H9 (cell line): ENCODE data around the gene COX5B. TPM values are rescaled to one million over a fixed set of nuclear protein-coding genes. Genes with fewer than 3 reads are reported as not detected.

Experiments
- DNase-seq: peaks from one replicate; pipeline ENCODE4 v3.0.0-alpha.2; 2017
- H2AFZ ChIP-seq: one replicate; pipeline ENCODE4 v1.6.1; 2013; ENCODE audit warnings: mild to moderate bottlenecking, low read length, control low read depth, moderate library complexity
- H2AK5ac ChIP-seq: 2 replicates; pipeline ENCODE4 v1.6.1; 2013; ENCODE audit warnings: low read length, control low read depth, mixed read lengths; ENCODE audit not compliant: insufficient read length
- H2BK120ac ChIP-seq: one replicate; pipeline ENCODE4 v1.6.1; 2013; ENCODE audit warnings: low read depth, mild to moderate bottlenecking, low read length, control low read depth, inconsistent platforms; ENCODE audit not compliant: poor library complexity, severe bottlenecking
- H2BK12ac ChIP-seq: 2 replicates; pipeline ENCODE4 v1.6.1; 2013; ENCODE audit warnings: low read length, control low read depth, mixed read lengths, low read depth; ENCODE audit not compliant: insufficient read length
- H2BK15ac ChIP-seq: 2 replicates; pipeline ENCODE4 v1.6.1; 2013; ENCODE audit warnings: low read depth, low read length, control low read depth
- H2BK20ac ChIP-seq: one replicate; pipeline ENCODE4 v1.6.1; 2013; ENCODE audit warnings: low read depth, mild to moderate bottlenecking, low read length, control low read depth, inconsistent platforms; ENCODE audit not compliant: poor library complexity, severe bottlenecking
- H2BK5ac ChIP-seq: 2 replicates; pipeline ENCODE4 v1.6.1; 2013; ENCODE audit warnings: low read length, control low read depth, mixed read lengths; ENCODE audit not compliant: insufficient read length
- H3K14ac ChIP-seq: 2 replicates; pipeline ENCODE4 v1.6.1; 2013; ENCODE audit warnings: low read length, control low read depth; ENCODE audit not compliant: insufficient read depth
- H3K18ac ChIP-seq: 2 replicates; pipeline ENCODE4 v1.6.1; 2013; ENCODE audit warnings: low read depth, mild to moderate bottlenecking, mixed read lengths, low read length, control low read depth; ENCODE audit not compliant: insufficient read length
- H3K23ac ChIP-seq: 2 replicates; pipeline ENCODE4 v1.6.1; 2013; ENCODE audit warnings: low read length, control low read depth, mixed read lengths, low read depth; ENCODE audit not compliant: insufficient read length
- H3K23me2 ChIP-seq: 2 replicates; pipeline ENCODE4 v1.6.1; 2013; ENCODE audit warnings: low read depth, mild to moderate bottlenecking, mixed read lengths, low read length, control low read depth; ENCODE audit not compliant: insufficient read length, poor library complexity, severe bottlenecking
- H3K27ac ChIP-seq: 2 replicates; pipeline ENCODE4 v1.5.1; 2013; ENCODE audit warnings: low read length, control low read depth, mixed read lengths, low read depth; ENCODE audit not compliant: insufficient read length
- H3K27me3 ChIP-seq: 2 replicates; pipeline ENCODE4 v1.6.1; 2013; ENCODE audit warnings: low read length, control low read depth, inconsistent platforms; ENCODE audit not compliant: insufficient read depth
- H3K4ac ChIP-seq: 2 replicates; pipeline ENCODE4 v1.6.1; 2013; ENCODE audit warnings: low read depth, mild to moderate bottlenecking, control low read depth, inconsistent platforms, low read length, moderate library complexity
- H3K4me1 ChIP-seq: 2 replicates; pipeline ENCODE4 v1.6.1; 2013; ENCODE audit warnings: low read length, control low read depth, inconsistent platforms; ENCODE audit not compliant: insufficient read depth
- H3K4me2 ChIP-seq: 2 replicates; pipeline ENCODE4 v1.6.1; 2013; ENCODE audit warnings: low read length, control low read depth, mixed read lengths; ENCODE audit not compliant: insufficient read length, insufficient read depth
- H3K56ac ChIP-seq: 2 replicates; pipeline ENCODE4 v1.6.1; 2013; ENCODE audit warnings: low read depth, mild to moderate bottlenecking, mixed read lengths, low read length, control low read depth; ENCODE audit not compliant: insufficient read length
- H3K79me1 ChIP-seq: 2 replicates; pipeline ENCODE4 v1.6.1; 2013; ENCODE audit warnings: low read depth, mild to moderate bottlenecking, moderate library complexity, low read length, control low read depth, inconsistent platforms; ENCODE audit not compliant: insufficient read depth, poor library complexity, severe bottlenecking
- H3K79me2 ChIP-seq: 2 replicates; pipeline ENCODE4 v1.6.1; 2013; ENCODE audit warnings: low read length, control low read depth, inconsistent platforms; ENCODE audit not compliant: insufficient read depth
- H3K9ac ChIP-seq: 2 replicates; pipeline ENCODE4 v1.6.1; 2013; ENCODE audit warnings: low read length, control low read depth, mixed read lengths; ENCODE audit not compliant: insufficient read length; ENCODE audit errors: extremely low read depth
- H3K9me3 ChIP-seq: one replicate; pipeline ENCODE4 v1.6.1; 2013; ENCODE audit warnings: low read depth, low read length, inconsistent platforms; ENCODE audit not compliant: control insufficient read depth
- H3T11ph ChIP-seq: one replicate; pipeline ENCODE4 v1.6.1; 2013; ENCODE audit warnings: mild to moderate bottlenecking, low read length, control low read depth, inconsistent platforms
- H4K20me1 ChIP-seq: one replicate; pipeline ENCODE4 v1.6.1; 2013; ENCODE audit not compliant: control insufficient read depth, insufficient read length, insufficient read depth
- H4K5ac ChIP-seq: 2 replicates; pipeline ENCODE4 v1.6.1; 2013; ENCODE audit warnings: low read depth, mild to moderate bottlenecking, mixed read lengths, low read length, control low read depth; ENCODE audit not compliant: insufficient read length
- H4K8ac ChIP-seq: replicated peaks from 2 replicates; pipeline ENCODE4 v1.6.1; 2013; ENCODE audit warnings: low read length, control low read depth, mixed read lengths, low read depth; ENCODE audit not compliant: insufficient read length
- H4K91ac ChIP-seq: 2 replicates; pipeline ENCODE4 v1.6.1; 2013; ENCODE audit warnings: low read depth, mild to moderate bottlenecking, moderate library complexity, mixed read lengths, low read length, control low read depth; ENCODE audit not compliant: insufficient read length
- H3K27ac Mint-ChIP-seq, 3 experiments: 2 replicates in 2 of 3; 3 replicates in 1 of 3; pipeline ENCODE4 v1.8.0; 2020 to 2021; ENCODE audit warnings: mixed read lengths in 3 of 3, mild to moderate bottlenecking in 1 of 3, moderate library complexity in 1 of 3
- H3K27me3 Mint-ChIP-seq: 2 replicates; pipeline ENCODE4 v1.8.0; 2021; ENCODE audit warnings: low read depth, mild to moderate bottlenecking, moderate library complexity, mixed read lengths
- H3K36me3 Mint-ChIP-seq, 3 experiments: 2 replicates in 2 of 3; 3 replicates in 1 of 3; pipeline ENCODE4 v1.8.0; 2020 to 2021; ENCODE audit warnings: low read depth in 3 of 3, mixed read lengths in 3 of 3; ENCODE audit not compliant: insufficient read depth in 1 of 3
- H3K4me1 Mint-ChIP-seq, 2 experiments: 2 replicates each; pipeline ENCODE4 v1.8.0; 2020; ENCODE audit warnings: mixed read lengths in 2 of 2
- H3K4me3 Mint-ChIP-seq, 2 experiments: 2 replicates in 1 of 2; 3 replicates in 1 of 2; pipeline ENCODE4 v1.8.0; 2020 to 2021; ENCODE audit warnings: mild to moderate bottlenecking in 2 of 2, mixed read lengths in 2 of 2, moderate library complexity in 1 of 2
- H3K9me3 Mint-ChIP-seq, 2 experiments: 2 replicates in 1 of 2; 3 replicates in 1 of 2; pipeline ENCODE4 v1.8.0; 2020; ENCODE audit warnings: mild to moderate bottlenecking in 2 of 2, mixed read lengths in 2 of 2, moderate library complexity in 1 of 2
- CTCF ChIP-seq: fragments of 200-600 bp; sonication (generic); conservative IDR thresholded peaks from 3 replicates; pipeline ENCODE4 v1.8.0; 2021; ENCODE audit warnings: antibody characterized with exemption, mild to moderate bottlenecking
- WGBS: extraction: QIAGEN DNeasy Blood & Tissue Kit; methylation state at CpG from one replicate; pipeline ENCODE4 v1.1.7; 2013; ENCODE audit warnings: missing lambda C conversion rate, low lambda C conversion rate, mixed read lengths; ENCODE audit not compliant: insufficient read length; ENCODE audit errors: extremely low coverage; 5-methylcytosine and 5-hydroxymethylcytosine counted together
- total RNA-seq: library from RNA; stranded (reverse); gene quantifications from 2 replicates; pipeline ENCODE4 v1.2.1, GENCODE V29; 2021

Gene COX5B
- total RNA-seq, 1 experiment from 2014 or later: 237 TPM

GRCh38 chr2:97676620-97677019 lies 30.8 kb downstream of the COX5B start:
- Histone ChIP-seq H3K18ac (no peak overlapping the region), H4K8ac (no peak overlapping the region), H3K79me2 (no peaks in the 10 kb centered on the region), H3K4ac (no peak overlapping the region), H4K5ac (no peak overlapping the region), H3K4me1 (no peaks in the 10 kb centered on the region), H3K14ac (no peak overlapping the region), H2BK12ac (no peak overlapping the region), H2BK20ac (peak overlapping the region; percentile 84), H2BK15ac (no peak overlapping the region), H2BK120ac (no peak overlapping the region), H3K27me3 (no peaks in the 10 kb centered on the region; the same call in 1 of the 2 replicates), H2AK5ac (no peak overlapping the region), H3K56ac (no peak overlapping the region), H4K20me1 (no peaks in the 10 kb centered on the region), H3K27ac (no peak overlapping the region), H2BK5ac (no peak overlapping the region), H3K23me2 (no peaks in the 10 kb centered on the region), H3T11ph (no peak overlapping the region), H3K4me2 (no peak overlapping the region), H3K79me1 (no peaks in the 10 kb centered on the region), H2AFZ (no peak overlapping the region), H3K23ac (no peak overlapping the region), H3K9me3 (no peaks in the 10 kb centered on the region), H4K91ac (no peak overlapping the region), H3K9ac (no peak overlapping the region)
- Mint-ChIP-seq H3K9me3 (peaks cover 21 to 31% of the 10 kb centered on the region in 2 experiments), H3K4me1 (peaks cover 6 to 10% of the 10 kb centered on the region in 2 experiments), H3K4me3 (no peak overlapping the region), H3K27ac (no peak overlapping the region), H3K27me3 (no peaks in the 10 kb centered on the region), H3K36me3 (peaks cover 0 to 31% (median 2%) of the 10 kb centered on the region in 3 experiments; a peak in 5 of 7 replicates)
- no CpG with 5 or more reads among the region's 1 CpG for WGBS
- no peak for DNase-seq
- no peak for TF ChIP-seq CTCF
